GM10266 (cell line): ENCODE measurements around the gene FANCB.

Experiments
- DNase-seq: peaks from one replicate; pipeline ENCODE4 v3.0.0; 2012; ENCODE audit errors: extremely low spot score
- TF ChIP-seq, protein P1 (sequence below): IDR thresholded peaks from 2 replicates; pipeline ENCODE4 v1.5.1; 2012; ENCODE audit warnings: mild to moderate bottlenecking, low read depth; ENCODE audit not compliant: control insufficient read depth, insufficient read depth; ENCODE audit errors: missing control alignments

Gene FANCB

DNA sequence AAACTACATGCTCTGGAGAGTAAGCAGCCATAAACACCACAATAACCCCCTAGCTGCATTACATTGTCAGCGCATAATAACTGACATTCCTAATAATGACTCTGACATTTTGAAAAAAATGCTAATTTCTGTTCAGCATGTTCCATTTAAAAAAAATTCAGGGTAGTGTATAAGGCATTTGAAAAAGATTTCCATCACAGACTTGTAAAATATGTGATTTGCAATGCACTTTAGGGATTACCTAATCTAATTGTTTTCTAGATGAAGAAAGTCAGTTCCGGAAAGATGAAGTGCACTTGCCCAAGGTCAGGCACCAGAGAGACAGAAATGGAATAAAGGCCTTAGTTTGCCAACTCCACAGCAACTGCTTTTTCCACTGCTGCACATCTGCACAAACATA is 55.3 kb downstream of the FANCB start:
- TF ChIP-seq, protein P1, sequence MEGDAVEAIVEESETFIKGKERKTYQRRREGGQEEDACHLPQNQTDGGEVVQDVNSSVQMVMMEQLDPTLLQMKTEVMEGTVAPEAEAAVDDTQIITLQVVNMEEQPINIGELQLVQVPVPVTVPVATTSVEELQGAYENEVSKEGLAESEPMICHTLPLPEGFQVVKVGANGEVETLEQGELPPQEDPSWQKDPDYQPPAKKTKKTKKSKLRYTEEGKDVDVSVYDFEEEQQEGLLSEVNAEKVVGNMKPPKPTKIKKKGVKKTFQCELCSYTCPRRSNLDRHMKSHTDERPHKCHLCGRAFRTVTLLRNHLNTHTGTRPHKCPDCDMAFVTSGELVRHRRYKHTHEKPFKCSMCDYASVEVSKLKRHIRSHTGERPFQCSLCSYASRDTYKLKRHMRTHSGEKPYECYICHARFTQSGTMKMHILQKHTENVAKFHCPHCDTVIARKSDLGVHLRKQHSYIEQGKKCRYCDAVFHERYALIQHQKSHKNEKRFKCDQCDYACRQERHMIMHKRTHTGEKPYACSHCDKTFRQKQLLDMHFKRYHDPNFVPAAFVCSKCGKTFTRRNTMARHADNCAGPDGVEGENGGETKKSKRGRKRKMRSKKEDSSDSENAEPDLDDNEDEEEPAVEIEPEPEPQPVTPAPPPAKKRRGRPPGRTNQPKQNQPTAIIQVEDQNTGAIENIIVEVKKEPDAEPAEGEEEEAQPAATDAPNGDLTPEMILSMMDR: no peak
- no peak for DNase-seq

DNA sequence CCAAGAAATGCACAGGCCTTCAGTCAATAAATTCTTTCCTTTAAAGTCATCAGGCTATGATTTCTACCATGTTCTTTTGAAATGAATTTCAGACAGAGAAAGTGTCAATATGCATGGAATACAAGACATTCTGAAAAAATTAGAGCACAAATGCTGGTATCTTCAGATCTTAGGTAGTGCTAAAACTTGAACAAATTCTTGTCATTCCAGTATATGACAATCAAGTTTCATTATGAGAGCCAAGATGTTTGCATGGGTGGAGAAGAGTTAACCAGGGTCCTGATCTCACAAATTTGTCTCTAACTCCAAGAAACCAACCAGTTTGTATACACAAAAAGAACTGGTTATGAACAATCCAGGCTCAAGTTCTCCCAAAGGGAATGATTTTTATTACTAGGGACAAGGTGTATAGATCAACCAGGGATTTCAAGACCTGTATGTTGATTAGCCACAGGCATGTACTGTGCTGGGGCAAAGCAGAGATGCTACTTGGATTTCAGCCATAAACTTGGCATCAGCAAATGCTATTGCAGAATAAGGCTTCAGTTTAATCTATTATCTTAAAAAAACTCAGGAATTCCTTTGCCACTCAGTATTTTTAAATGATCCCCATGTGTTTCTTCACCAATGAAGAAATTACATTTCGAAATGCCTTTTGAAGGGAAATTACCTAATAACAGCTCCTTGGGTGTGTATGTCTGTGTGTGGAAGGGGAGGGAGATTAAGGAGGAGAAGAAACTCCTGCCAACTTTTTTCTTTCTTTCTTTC is 69.7 kb downstream of the FANCB start:
- DNase-seq: no peak
- TF ChIP-seq, protein P1: no peak

DNA sequence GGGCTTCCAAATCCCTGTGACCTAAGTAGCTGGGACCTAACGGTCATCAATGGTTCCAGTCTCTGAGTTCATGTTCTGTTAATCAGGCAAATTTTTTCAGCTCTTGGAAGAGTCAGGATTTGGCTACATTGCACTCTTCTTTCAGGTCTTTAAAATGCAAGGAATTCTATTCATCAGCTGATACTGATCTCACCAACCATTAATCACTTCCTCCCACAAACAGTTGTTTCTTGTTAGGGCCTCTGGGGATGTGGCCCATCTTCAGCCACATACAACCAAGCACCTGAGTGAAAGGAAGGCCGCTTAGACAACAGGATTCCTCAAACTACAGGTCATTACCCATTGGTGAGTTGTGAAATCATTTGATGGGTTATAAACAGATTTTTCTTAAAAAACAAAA is 71.7 kb downstream of the FANCB start:
- DNase-seq: no peak
- TF ChIP-seq, protein P1: no peak

DNA sequence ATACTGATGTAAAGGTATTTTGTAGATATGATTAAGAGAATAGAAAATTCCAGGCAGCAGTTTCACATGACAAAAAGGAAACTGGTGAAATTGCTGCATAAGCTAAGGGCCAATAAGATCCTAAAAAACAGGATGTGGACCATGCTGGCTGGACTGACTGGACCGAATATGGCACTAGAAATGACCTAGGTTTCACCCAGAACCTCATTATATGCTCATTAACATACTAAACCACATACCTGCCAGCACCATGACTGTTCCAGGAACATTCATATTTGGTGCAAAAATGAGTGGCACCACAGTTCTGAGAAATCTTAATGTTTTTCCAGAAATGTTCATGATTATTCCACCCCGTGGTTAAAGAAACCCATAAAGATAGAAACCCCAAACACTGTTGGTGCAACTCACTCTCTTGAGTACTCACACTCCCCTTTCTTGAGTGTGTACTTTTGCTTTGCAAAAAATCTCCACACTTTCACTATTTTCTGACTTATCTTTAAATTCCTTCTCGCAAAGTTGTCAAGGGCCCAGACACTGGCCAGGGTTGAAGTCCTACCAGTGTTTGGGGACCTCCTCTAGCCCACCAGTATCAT is 74.0 kb downstream of the FANCB start:
- no peak for DNase-seq
- TF ChIP-seq, protein P1: no peak
